Esophagus squamous epithelium (tissue), 4 donors: ENCODE results near the gene SHISAL2A.

Experiments used
- CTCF ChIP-seq, 6 experiments: fragments of 450-650 bp in 4 of 6; fragments of 200-600 bp in 2 of 6; sonication (generic) in 2 of 6; IDR thresholded peaks; one replicate each; pipeline ENCODE4 v1.5.1; 2016 to 2019; ENCODE audit warnings: antibody characterized with exemption in 6 of 6, mild to moderate bottlenecking in 4 of 6, moderate library complexity in 4 of 6
- POLR2A ChIP-seq, 4 donors: fragments of 450-650 bp; IDR thresholded peaks; one replicate each; pipeline ENCODE4 v1.6.1; 2017; ENCODE audit warnings: antibody characterized with exemption in 4 of 4, mild to moderate bottlenecking in 4 of 4, moderate library complexity in 3 of 4

DNA sequence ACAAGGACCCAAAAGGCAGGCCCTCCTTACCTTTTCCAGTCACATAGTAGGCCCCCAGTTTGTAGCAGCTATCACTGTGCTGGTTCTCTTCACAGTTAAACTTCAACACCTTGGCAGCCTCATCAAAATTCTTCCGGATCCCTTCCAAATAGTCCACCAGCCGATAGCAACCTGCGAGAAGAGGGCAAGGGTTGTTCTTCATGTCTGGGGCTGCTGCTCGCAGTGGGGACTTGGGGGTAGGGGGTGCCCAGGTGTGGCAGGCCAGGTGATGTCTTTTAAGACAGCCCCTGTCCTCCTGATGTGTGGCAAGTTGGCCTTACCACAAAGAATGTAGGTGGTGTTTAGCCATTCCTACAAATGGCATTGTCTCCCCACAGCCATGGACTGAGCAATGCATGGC is 59.7 kb downstream of the SHISAL2A start:
- no peak for TF ChIP-seq CTCF (IDR thresholded peaks at IDR 0.05)
- no peak for TF ChIP-seq POLR2A (IDR thresholded peaks at IDR 0.05)
